ENCODE results near the gene LRP8.
"Not testable (repeated sequence)": the region's sequence is repeated elsewhere in the genome, so short reads cannot be mapped to it uniquely, and the experiment has no call there.

LRP8 gene

DNA sequence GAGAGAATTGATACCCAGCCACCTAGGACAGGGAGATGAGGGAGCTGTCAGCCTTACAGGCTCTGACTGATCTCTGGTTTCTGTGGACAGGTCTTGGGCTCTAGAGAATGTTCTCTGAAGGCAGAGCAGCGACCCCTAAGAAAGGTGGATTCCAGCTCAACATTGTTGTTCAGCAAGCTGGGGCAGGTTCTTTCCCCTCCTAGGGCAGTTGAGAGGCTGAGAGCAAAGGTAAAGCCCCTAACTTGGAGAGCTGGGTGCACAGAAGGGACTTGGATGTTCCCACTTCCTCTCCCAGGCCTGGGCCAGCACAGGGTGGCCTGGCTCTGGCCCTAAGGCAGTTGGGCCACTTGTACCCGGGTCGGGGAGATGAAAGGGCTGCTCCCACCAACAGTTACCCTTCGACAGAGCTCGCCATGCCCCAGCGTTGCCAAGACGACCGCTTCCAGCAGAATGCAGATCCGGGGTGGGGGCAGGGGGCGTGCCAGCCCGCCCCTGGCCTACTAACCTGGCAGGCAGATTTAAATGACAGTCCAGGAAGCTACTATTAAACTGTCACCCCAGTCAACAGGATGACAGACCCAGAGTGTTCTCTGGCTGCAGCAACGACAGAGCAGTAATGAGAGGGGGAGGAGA, 31.6 kb downstream of the LRP8 start:
- no peak for DNase-seq (ENCODE audit: low read depth, low spot score)
- no peak overlapping the region for H3K4me3 ChIP-seq (ENCODE audit: low read length)

DNA sequence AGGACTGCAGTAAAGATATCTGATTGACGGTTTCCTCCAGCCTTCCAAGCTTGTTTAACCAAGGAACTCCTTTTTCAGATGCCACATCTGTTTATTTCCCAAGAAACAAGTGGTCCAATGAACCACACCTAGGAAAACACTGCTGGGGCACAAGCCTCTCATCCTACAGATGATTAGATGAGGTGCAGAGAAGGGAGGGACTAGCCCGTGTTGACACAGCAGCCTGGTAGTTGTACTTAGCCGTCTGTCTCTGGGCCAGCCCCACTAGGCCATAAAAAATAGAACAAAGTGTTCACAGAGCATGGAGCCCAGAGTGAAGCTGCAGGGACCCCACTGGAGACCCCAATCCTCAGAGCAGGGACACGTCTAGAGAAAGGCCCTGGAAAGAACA, 32.1 kb downstream of the LRP8 start:
- H3K4me3 ChIP-seq (ENCODE audit: low read length): no peak overlapping the region
- no peak for DNase-seq (ENCODE audit: low read depth, low spot score)

DNA sequence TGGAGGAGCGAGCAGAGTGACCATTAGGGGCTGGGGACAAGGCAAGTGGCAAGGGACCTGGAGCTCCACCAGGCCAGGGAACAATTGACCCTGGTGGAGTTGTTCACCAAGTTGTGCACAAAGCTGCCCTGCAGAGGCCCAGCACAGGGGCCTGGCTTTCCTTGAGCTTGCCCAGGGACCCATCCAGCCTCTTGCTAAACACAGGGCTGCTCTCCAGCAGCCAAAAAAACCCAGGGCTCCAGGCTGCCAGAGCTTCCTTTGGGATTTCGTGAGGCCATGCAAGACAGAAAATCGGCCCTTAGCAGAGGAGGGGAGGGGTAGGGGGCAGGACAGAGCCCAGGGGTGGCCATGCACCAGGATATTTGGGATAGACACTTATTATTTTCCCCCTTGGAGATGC, 32.6 kb downstream of the LRP8 start:
- H3K4me3 ChIP-seq (ENCODE audit: low read length): no peak overlapping the region
- DNase-seq (ENCODE audit: low read depth, low spot score): no peak

DNA sequence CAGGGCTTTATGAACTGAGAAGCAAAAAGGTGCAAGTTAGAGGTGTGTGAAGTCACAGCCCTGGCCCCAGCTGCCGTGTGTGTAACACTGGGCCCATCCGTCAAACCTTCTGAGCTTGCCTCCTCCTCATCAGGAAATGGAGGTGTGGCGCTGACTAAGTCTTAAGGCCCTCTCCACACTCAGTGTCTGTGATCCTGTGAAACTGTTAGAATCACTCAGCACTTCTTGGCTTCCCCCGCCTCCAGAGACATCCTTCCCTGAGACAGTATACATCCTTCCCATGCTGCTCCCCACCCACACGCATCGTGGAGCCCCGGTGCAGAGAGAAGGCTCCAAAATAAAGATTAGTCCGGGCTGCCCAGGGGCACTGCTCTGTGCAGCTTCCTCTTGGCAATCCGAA, 33.3 kb downstream of the LRP8 start:
- no peak for DNase-seq (ENCODE audit: low read depth, low spot score)
- no peak overlapping the region for H3K4me3 ChIP-seq (ENCODE audit: low read length)

DNA sequence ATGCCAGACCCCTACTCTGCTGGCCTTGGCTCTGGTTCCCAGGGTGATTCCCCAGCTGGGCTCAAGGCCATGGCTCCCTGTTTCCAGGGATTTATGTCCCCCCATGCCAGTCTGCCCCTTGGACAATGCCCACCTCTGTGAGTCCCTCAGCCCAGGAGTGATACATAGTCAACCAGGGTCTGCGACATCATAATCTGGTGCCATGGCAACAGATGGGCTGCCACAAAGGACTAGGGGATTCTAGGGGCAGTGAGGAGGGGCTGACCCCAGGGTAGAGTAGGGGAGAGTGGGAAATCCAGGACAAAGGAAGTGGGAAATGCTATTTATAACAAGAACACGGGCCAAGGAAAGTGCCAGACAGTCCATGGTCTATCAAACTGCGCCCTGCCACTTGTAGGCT, 33.8 kb downstream of the LRP8 start:
- no peak for DNase-seq (ENCODE audit: low read depth, low spot score)
- no peak overlapping the region for H3K4me3 ChIP-seq (ENCODE audit: low read length)

DNA sequence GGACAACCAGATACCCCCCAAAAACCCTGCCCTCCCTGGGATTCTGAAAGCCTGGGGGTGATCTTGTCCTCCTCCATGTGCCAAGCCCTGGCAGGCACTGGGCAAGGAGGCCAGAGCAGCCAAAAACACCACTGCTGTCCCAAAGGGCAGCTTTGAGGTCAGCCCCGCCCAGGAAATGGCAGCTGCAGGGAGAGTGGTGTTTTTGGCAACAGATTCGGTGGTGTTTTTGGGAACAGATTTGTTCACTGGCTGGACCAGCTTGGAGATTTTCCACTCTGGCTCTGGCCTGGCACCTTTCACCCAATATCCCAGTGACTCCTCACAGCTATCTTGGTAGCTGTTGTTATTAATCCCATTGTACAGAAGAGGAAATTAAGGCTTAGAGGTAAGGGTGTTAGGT, 34.7 kb downstream of the LRP8 start:
- no peak overlapping the region for H3K4me3 ChIP-seq (ENCODE audit: low read length)
- no peak for DNase-seq (ENCODE audit: low read depth, low spot score)

DNA sequence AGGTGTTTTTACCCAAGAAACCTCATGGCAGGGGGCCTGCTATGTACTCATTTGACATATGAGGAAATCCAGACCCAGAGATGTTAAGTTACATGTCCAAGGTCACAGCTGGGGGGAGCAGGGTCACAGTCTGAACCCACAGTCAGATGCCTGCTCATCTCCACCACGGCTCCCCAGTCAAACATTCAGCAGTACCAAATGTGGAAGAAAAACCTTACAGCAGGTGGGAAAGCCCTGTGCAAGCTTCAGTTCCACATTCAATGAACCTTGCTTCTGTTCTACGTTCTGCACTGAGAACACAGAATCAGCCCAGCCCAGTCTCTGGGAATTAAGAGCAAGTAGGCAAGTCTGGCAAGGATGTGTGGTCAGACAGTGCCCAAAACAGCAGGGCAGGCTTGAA, 35.2 kb downstream of the LRP8 start:
- no peak overlapping the region for H3K4me3 ChIP-seq (ENCODE audit: low read length)
- DNase-seq (ENCODE audit: low read depth, low spot score): no peak

DNA sequence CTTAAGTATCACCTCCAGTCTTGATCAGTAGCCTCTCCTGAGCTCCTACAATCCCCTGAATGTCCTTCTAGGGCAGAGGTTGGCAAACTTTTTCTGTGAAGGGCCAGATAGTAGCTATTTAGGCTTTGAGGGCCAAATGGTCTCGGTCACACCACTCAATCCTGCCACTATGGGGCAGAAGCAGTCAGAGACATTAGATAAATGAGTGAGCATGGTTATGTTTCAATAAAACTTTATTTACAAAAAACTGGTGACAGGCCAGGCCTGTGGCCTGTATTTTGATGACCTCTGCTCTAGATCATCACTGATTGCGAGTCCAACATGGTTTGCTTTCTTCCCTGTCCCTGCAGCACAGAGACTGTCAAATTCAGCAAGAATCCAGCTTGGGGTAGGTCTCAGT, 36.3 kb downstream of the LRP8 start:
- H3K4me3 ChIP-seq (ENCODE audit: low read length): no peak overlapping the region
- DNase-seq (ENCODE audit: low read depth, low spot score): no peak

DNA sequence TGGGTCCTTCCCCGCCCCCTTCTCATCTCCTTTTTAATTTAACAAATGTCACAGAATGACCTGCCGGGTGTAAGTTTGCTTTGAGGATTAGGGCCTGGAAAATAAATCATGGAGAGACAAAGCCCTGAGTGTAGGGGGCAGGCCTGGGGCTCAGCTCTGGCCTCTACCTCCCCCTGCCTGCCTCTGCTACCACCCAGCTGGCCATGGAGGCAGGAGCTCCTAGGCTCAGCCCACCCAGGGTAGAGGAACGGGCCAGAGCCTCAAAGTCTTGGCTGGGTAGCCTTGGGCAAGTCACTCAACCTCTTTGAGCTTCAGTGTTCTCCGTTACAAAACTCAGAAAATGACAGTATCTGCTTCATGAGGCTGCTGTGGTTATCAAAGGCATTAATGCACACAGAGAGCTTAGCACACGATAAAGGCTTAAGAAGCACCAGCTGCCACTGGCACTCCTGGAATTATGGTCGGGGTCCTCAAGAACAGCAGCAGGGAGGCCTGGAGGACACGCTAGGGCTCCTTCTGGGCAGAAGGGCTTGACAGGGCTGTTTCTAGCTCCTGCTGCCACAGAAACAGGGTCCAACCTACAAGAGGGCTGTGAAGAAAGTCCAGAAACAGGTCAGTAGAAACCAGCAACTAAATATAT, 39.0 kb downstream of the LRP8 start:
- DNase-seq (ENCODE audit: low read depth, low spot score): no peak
- no peak overlapping the region for H3K4me3 ChIP-seq (ENCODE audit: low read length)

DNA sequence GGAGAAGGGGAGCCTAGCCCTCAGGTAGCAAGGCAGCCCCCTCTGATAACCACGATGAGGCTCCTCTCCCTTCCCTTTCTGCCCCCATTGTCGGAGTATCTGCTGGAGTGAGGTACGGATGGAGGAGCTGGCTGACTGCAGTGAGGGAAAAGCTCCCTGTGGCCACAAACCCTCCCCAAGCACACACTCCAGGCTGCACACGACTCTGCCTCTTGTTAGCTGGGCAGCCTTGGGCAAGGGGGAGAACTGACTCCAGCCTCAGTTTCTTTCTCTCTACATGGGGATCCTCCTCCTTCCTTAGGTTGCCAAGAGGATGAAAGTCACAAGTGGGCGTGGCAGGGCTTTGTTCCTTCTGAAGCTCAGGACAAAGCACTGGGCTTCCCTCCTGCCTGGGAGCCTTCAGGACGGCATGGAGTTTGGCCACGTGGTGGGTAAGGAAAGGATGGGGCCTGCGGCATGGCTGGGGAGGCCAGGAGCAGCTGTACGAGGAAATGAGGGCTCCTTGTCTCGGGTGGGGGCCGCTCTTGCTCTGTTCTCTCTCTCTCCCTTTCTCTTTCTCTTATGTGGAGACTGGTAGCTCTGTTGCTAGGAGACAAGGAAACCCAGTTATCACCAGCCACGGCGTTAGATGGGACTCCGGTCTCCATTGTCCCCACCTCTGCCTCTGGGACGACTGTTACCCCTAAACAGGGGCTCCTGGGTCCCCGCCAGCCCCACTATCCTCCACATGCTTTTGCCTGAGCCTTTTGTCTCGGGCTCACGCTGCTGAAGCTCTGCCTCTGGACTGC, 39.7 kb downstream of the LRP8 start:
- H3K4me3 ChIP-seq (ENCODE audit: low read length): no peak overlapping the region
- no peak for DNase-seq (ENCODE audit: low read depth, low spot score)

DNA sequence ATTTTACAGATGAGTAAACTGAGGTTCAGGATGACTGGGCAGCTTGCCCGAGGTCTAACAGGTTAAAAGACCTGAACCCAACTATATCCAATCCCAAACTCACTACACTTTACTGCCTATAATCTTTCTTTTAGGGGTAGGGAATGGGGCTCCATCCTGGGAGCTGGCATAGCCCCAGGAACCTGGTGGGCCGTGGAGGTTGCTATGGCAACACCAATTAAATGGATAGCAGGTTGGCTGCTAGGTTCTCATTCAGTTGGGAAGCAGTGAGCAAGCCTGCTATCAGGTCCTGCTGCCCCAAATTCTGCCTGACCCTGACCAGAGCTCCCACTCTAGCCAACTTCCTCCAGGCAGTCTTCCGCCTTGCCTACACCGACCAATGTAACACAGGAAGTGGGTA, 40.9 kb downstream of the LRP8 start:
- H3K4me3 ChIP-seq (ENCODE audit: low read length): no peak overlapping the region
- no peak for DNase-seq (ENCODE audit: low read depth, low spot score)

DNA sequence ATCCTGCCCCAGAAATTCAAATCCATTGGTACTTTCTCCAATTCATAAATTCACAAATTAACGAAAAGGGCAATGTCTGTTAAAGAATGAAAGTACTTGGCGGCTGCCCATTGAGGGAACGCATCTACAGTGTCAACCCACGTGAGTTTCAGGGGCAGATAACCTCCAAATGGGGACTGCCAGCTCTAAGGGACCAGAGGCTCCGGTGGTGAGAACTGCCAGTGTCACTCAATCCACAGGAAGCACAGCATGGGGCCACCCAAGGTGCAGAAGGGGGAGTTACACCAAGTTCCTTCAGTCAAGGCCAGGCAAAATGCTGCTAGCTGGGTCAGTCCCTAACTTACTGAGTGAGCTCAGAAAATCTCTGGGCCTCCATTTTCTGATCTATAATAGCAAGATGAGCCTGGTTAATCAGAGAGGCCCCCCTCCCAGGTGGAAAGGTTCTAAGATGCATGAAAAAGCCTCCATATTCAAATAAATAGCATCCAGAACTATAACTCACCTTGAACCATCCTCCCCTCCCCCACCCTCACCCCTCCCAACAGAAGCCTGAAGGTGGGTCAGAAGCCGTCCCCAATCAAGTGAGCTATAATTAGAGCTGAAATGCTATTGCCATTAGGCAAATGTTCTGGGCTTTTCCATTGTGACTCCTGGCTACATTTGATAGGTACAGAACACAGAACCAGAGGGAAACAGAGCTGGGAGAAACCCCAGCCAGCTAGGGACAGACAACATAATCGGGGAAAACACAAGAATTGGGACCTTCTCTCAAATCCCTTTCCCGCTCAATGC, 41.7 kb downstream of the LRP8 start:
- DNase-seq (ENCODE audit: low read depth, low spot score): no peak
- H3K4me3 ChIP-seq (ENCODE audit: low read length): no peak overlapping the region

DNA sequence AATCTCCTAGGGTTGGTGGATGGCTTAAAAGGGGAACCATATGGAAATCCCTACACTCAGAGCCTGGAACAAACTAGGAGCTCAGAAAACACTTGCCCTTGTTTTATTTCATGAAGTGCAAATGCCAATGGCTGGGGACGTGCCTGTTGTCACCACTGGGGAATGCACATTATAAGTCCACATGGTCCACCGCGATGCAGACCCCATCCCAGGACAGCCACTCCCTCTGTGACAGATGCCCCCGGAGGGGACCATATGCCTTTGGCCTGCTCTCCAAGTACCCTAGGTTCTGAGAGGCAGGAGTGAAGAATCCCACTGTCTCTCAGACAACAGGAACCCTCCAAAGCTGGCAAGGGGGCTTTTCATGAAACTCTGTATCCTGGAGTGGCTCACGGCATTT, 42.3 kb downstream of the LRP8 start:
- H3K4me3 ChIP-seq (ENCODE audit: low read length): no peak overlapping the region
- DNase-seq (ENCODE audit: low read depth, low spot score): no peak

DNA sequence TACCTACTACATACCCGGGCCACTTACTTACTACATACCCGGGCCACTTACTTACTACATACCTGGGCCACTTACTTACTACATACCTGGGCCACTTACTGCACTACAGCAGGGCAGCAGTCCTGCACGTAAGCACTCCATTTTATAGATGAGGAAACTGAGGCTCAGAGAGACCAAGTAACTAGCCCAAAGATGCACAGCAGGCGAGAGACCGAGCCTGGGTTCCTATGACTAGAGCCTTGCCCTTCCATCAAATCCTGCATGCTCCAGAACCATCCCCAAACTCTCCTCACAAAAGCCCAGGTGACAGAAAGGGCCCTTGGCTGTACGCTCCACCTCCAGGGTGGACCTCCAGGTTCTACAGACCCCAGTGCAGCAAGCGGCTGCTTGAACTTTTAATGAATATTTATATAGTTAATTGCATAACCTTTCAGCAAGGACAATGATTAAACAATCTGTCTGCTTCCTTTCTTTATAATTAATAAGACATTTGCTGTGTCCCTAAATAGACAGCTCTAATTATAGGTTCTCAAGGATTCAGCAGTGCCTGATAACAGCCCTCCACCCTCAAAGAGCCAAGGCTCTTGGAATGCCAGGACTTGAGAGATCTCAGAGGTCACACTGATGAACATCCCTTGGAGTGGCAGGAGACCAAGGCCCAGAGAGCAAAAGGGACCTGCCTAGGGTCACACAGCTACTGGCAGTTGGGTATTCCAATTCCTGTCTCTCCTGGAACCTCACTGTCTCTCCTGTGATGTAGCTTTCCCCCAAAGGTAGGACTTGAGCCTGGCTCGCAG, 43.4 kb downstream of the LRP8 start:
- no peak overlapping the region for H3K4me3 ChIP-seq (ENCODE audit: low read length)
- DNase-seq (ENCODE audit: low read depth, low spot score): no peak

DNA sequence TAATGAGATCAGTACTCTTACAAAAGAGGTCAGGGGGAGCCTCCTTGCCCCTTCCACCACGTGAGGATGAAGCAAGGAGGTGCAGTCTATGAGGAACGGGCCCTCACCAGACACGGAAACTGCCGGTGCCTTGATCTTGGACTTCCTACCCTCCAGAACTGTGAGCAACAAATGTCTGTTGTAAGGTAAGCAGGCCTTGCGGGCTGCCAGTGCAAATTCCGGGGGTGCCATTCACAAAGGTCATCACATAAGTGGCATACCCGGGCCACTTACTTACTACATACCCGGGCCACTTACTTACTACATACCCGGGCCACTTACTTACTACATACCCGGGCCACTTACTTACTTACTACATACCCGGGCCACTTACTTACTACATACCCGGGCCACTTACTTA, 44.7 kb downstream of the LRP8 start:
- not testable (repeated sequence) for H3K4me3 ChIP-seq (ENCODE audit: low read length)

DNA sequence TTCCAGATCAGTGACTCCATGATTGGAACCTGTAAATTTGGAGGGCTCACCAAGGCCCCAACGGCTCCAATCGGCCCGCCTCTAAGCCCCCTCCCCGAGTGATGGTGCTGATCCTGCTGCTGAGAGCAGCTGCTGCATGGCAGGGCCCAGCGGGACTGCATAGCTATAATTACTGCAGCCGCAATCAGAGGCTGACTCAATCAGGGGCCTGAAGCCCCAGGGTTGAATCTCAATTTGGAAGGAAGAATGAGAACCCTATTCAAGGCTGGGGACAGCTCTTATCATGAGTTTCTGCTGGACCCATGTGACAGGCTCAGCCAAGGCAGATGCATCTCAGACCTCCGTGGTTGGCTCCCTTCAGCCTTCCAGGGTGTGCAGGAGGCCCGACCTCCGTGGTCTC, 46.7 kb downstream of the LRP8 start:
- no peak for DNase-seq (ENCODE audit: low read depth, low spot score)
- no peak overlapping the region for H3K4me3 ChIP-seq (ENCODE audit: low read length)

More for the DNA sequence above, 44.7 kb downstream of the LRP8 start:
- DNase-seq (ENCODE audit: low read depth, low spot score): not testable (repeated sequence)

DNA sequence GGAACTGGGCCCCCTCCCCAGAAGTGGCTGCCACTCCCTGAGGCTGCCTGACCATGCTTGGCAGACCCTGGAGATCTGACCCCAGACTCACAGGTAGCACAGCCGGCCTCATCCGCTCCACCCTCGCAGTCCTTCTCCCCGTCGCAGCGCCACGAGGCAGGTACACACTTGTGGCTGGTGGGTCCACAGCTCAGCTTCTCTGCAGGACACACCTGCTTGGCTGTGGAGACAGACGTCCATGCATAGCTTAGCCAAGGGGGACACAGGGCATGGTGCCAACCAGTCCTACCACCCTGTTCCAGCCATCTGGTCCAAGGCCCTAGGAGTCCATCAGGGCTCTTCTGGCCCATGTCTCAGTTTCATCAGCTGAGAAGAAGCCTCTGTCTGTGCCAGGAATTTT, 47.4 kb downstream of the LRP8 start:
- DNase-seq (ENCODE audit: low read depth, low spot score): no peak
- no peak overlapping the region for H3K4me3 ChIP-seq (ENCODE audit: low read length)

DNA sequence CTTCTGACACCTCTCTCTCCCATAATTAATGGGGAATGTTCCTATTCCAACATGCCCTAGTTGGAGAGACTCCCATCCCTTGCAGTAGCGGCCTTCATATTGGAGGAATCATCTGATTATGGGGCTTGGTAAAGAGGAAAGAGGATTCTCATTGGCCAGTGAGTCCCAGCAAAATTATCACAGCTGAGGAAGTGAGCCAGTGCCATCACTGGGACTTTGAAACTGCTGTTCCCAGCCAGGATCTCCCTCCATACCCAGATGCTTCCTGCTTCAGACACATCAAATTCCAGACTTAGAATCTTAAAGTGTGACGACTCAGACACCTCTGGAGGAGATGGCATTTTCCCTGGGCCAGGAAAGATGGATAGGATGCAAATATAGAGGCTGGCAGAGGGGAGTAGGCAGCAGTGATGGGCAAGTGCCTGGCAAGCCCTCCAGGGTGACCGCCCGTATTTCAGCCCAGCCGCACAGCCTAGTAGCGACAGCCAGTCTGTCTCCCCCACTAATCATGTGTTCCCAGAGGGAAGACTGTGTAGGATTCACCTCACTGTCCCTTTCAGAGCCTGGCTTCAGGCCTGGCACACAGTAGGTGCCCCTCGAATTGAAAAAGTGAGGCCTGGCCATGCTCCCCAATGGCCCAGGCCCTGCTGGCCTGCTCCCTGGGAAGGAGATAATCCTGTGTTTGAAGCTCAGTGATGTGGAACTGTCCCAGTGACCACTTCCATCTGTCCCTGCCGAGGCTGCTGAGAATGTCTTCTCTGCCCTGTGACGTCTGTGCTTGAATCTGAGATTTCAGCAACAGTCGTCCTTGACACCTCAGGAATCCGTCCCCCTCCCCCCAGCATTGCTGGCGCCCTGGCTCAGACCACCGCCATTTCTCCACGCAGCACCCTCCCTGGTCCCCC, 48.3 kb downstream of the LRP8 start:
- H3K4me3 ChIP-seq (ENCODE audit: low read length): no peak overlapping the region
- DNase-seq (ENCODE audit: low read depth, low spot score): no peak
